Heart left ventricle (tissue), 13 donors: Measurements from ENCODE around the gene ACADSB.

Experiments used
- POLR2A ChIP-seq, 2 donors: fragments of 450-650 bp; IDR thresholded peaks; one replicate each; pipeline ENCODE4 v1.6.1; 2017; ENCODE audit warnings: antibody characterized with exemption in 2 of 2, mild to moderate bottlenecking in 2 of 2, moderate library complexity in 2 of 2
- TF ChIP-seq, protein P1 (sequence below), 12 donors: fragments of 200-600 bp; sonication (generic) in 4 of 12; IDR thresholded peaks; one replicate each; pipeline versions ENCODE4 v1.5.0 to v1.8.0; 2018 to 2022; ENCODE audit warnings: antibody characterized with exemption in 12 of 12, mild to moderate bottlenecking in 5 of 12
- donor health status: ischemic (EF 13 %, LVEDD 7.1; RV severe dilation, severe dysfunction).
- donor health status: DM: no; HTN: yes; CAD: no.
- donor health status: DM: no; HTN: no; CAD: no.
- donor health status: ischemic (EF 25% LVEDD 6.9; RV normal size, moderate dysfunction).
- donor health status: ischemic (EF 25% LVEDD 5.7; RV mildly dilated, moderate dysfunction).
- donor health status: ischemic (EF 35%, LVEDD 5.7; RV mildly dilated, moderate dysfunction).
- donor health status: nonischemic (EF 11% LVEDD 7.7; RV severe dilation, severe dysfunction).
- donor health status: DM: yes; HTN: yes; CAD: no.
- donor health status: PGD.
- donor health status: ischemic (EF 29% LVEDD 5.4; RV normal size, mild dysfunction).
- donor health status: nonischemic (EF 23%, LVEDD 6.1; RV moderate dilation, normal function).

DNA sequence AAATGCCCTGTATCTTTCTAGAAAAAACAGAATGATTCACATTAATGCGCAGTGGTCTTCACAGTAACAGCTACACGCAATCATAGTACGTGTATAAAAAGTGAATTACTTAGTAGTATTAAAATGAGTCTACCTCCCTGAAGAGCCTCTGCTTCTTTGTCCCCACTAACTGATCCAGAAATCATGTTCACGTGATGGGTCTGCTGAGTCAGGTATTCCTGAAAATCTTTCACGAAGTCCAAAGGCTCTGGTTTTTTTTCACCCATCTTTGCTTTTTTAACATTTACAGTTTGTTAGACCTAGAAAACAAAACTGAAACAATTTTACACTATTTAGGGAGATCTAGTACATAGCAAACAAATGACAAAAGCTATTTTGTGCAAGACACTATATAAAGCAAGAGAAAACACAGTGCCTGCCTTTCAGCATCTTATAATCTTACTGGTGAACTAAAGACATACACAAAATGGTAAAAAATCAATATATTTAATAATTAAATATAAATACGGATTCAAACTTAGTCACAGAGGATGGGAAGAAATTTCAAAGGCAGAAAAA is 10.4 kb upstream of the ACADSB start:
- TF ChIP-seq, protein P1, sequence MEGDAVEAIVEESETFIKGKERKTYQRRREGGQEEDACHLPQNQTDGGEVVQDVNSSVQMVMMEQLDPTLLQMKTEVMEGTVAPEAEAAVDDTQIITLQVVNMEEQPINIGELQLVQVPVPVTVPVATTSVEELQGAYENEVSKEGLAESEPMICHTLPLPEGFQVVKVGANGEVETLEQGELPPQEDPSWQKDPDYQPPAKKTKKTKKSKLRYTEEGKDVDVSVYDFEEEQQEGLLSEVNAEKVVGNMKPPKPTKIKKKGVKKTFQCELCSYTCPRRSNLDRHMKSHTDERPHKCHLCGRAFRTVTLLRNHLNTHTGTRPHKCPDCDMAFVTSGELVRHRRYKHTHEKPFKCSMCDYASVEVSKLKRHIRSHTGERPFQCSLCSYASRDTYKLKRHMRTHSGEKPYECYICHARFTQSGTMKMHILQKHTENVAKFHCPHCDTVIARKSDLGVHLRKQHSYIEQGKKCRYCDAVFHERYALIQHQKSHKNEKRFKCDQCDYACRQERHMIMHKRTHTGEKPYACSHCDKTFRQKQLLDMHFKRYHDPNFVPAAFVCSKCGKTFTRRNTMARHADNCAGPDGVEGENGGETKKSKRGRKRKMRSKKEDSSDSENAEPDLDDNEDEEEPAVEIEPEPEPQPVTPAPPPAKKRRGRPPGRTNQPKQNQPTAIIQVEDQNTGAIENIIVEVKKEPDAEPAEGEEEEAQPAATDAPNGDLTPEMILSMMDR (IDR thresholded peaks at IDR 0.05) = no peak
- TF ChIP-seq POLR2A (IDR thresholded peaks at IDR 0.05) = no peak
